HepG2 (cell line): ENCODE measurements around the gene ATP5F1E. TPM values are rescaled to one million over a fixed set of nuclear protein-coding genes. Genes with fewer than 3 reads are reported as not detected.

Experiments
- ATAC-seq: fragments of 200-7000 bp; cut with Tn5 transposase; 3 replicates; pipeline ENCODE4 v1.9.1; 2020; ENCODE audit warnings: mild to moderate bottlenecking, moderate library complexity
- BruUV-seq: library from RNA; stranded (reverse); fragments of 400-500 nt; replicated peaks from 2 replicates; lab custom pipeline; 2021; lab: Mats Ljungman, UMichigan
- CTCF ChIA-PET: fragments of 300-600 bp; formaldehyde crosslinking; extraction: SDS; loops from one replicate; lab custom pipeline; 2021; ENCODE audit warnings: low total read pairs, inconsistent platforms, low intra/inter-chr PET ratio; lab: Yijun Ruan, JAX
- POLR2A ChIA-PET: fragments of 350-600 bp; sonication (Branson Sonifier 250); formaldehyde crosslinking; loops from one replicate; lab custom pipeline; 2020; ENCODE audit warnings: antibody characterized with exemption, inconsistent platforms; lab: Yijun Ruan, JAX
- DNase-seq: peaks from one replicate; pipeline ENCODE4 v3.0.0-alpha.2; 2015; ENCODE audit warnings: low spot score
- FAIRE-seq: peaks from 3 replicates; lab custom pipeline; 2011; peaks lifted over from hg19 to GRCh38; lab: Jason Lieb, UNC
- H2AFZ ChIP-seq: one replicate; pipeline ENCODE4 v1.6.1; 2011; ENCODE audit warnings: low read length, inconsistent platforms
- H3K27ac ChIP-seq: fragments of 300-600 bp; 3 replicates; pipeline ENCODE4 v1.8.0; 2011; ENCODE audit warnings: mixed run types, mild to moderate bottlenecking, mixed read lengths, low read length, inconsistent platforms; ENCODE audit not compliant: insufficient read depth; ENCODE audit errors: extremely low read length
- H3K27me3 ChIP-seq, 2 experiments: fragments of 200-600 bp in 1 of 2; 2 replicates in 1 of 2; 3 replicates in 1 of 2; pipeline versions ENCODE4 v1.6.0 to v1.8.0; 2011; ENCODE audit warnings: low read length in 2 of 2, mild to moderate bottlenecking in 2 of 2, moderate library complexity in 2 of 2, inconsistent platforms in 1 of 2; ENCODE audit not compliant: insufficient read depth in 2 of 2, control insufficient read depth in 1 of 2
- H3K36me3 ChIP-seq, 2 experiments: fragments of 200-600 bp in 1 of 2; replicated peaks in 1 of 2; 2 replicates in 1 of 2; 3 replicates in 1 of 2; pipeline versions ENCODE4 v1.5.1 to v1.8.0; 2011; ENCODE audit warnings: low read length in 2 of 2, inconsistent platforms in 1 of 2; ENCODE audit not compliant: insufficient read depth in 2 of 2, control insufficient read depth in 1 of 2
- H3K4me1 ChIP-seq: 2 replicates; pipeline ENCODE4 v1.5.1; 2012; ENCODE audit warnings: low read length, inconsistent platforms; ENCODE audit not compliant: insufficient read depth
- H3K4me2 ChIP-seq: 2 replicates; pipeline ENCODE4 v1.6.0; 2011; ENCODE audit warnings: low read depth, low read length, inconsistent platforms
- H3K4me3 ChIP-seq, 3 experiments: fragments of 200-600 bp in 1 of 3; sonication (generic), shearing (Covaris generic) in 1 of 3; replicated peaks in 1 of 3; 2 replicates each; pipeline ENCODE4 v1.5.1; 2011 to 2016; ENCODE audit warnings: low read length in 3 of 3, inconsistent platforms in 2 of 3, low read depth in 2 of 3, mild to moderate bottlenecking in 2 of 3, control low read depth in 1 of 3, mixed read lengths in 1 of 3; ENCODE audit not compliant: insufficient read depth in 1 of 3
- H3K79me2 ChIP-seq: one replicate; pipeline ENCODE4 v1.6.1; 2011; ENCODE audit warnings: low read length, inconsistent platforms; ENCODE audit not compliant: insufficient read depth
- H3K9ac ChIP-seq: 2 replicates; pipeline ENCODE4 v1.6.0; 2011; ENCODE audit warnings: mild to moderate bottlenecking, low read depth, low read length, inconsistent platforms; ENCODE audit not compliant: insufficient read depth
- H3K9me3 ChIP-seq: 2 replicates; pipeline ENCODE4 v1.5.1; 2012; ENCODE audit warnings: mild to moderate bottlenecking, low read length
- H4K20me1 ChIP-seq: 2 replicates; pipeline ENCODE4 v1.6.0; 2011; ENCODE audit warnings: inconsistent platforms, mild to moderate bottlenecking, low read length, moderate library complexity; ENCODE audit not compliant: insufficient read depth
- AGO2 ChIP-seq: fragments of 200-400 bp; formaldehyde crosslinking; optimal IDR thresholded peaks from 2 replicates; pipeline ENCODE3; 2017; ENCODE audit warnings: mild to moderate bottlenecking, low read depth, low read length, moderate library complexity
- ARID2 ChIP-seq: sonication (generic); formaldehyde crosslinking; IDR thresholded peaks from 2 replicates; pipeline ENCODE4 v1.8.1; 2022; ENCODE audit warnings: mild to moderate bottlenecking, missing genetic modification reagents, borderline replicate concordance
- ELF1 ChIP-seq: sonication (generic); formaldehyde crosslinking; IDR thresholded peaks from 2 replicates; pipeline ENCODE4 v1.4.0; 2020; ENCODE audit warnings: missing genetic modification reagents
- LCORL ChIP-seq, 2 experiments: fragments of 450-650 bp in 1 of 2; sonication (generic) in 1 of 2; formaldehyde crosslinking in 1 of 2; IDR thresholded peaks; 2 replicates each; pipeline versions ENCODE4 v1.5.0 to v1.6.1; 2017 to 2020; ENCODE audit warnings: antibody characterized with exemption in 1 of 2, missing genetic modification reagents in 1 of 2
- MBD4 ChIP-seq: IDR thresholded peaks from 2 replicates; pipeline ENCODE4 v1.6.1; 2012; ENCODE audit warnings: low read length, inconsistent platforms, borderline replicate concordance
- NCOA2 ChIP-seq: sonication (generic); formaldehyde crosslinking; IDR thresholded peaks from 2 replicates; pipeline ENCODE4 v1.8.0; 2022; ENCODE audit warnings: inconsistent platforms
- POLR2AphosphoS5 ChIP-seq: IDR thresholded peaks from 2 replicates; pipeline ENCODE4 v1.6.1; 2012; ENCODE audit warnings: low read depth, low read length
- POLR2G ChIP-seq: fragments of 200-400 bp; formaldehyde crosslinking; IDR thresholded peaks from 2 replicates; pipeline ENCODE4 v1.6.1; 2018; ENCODE audit warnings: mild to moderate bottlenecking, low read depth, low read length, moderate library complexity
- RBFOX2 ChIP-seq: fragments of 200-400 bp; formaldehyde crosslinking; IDR thresholded peaks from 2 replicates; pipeline ENCODE4 v1.6.1; 2017; ENCODE audit warnings: low read depth, mild to moderate bottlenecking, low read length
- RBM22 ChIP-seq: fragments of 200-400 bp; formaldehyde crosslinking; optimal IDR thresholded peaks from 2 replicates; pipeline ENCODE3; 2017; ENCODE audit warnings: mild to moderate bottlenecking, low read length, moderate library complexity
- SETDB1 ChIP-seq: sonication (generic); formaldehyde crosslinking; IDR thresholded peaks from 2 replicates; pipeline ENCODE4 v1.5.1; 2020; ENCODE audit warnings: missing genetic modification reagents, mild to moderate bottlenecking, borderline replicate concordance
- TEF ChIP-seq: sonication (generic); formaldehyde crosslinking; IDR thresholded peaks from 2 replicates; pipeline ENCODE4 v1.5.0; 2020; ENCODE audit warnings: missing genetic modification reagents
- ZBTB44 ChIP-seq: sonication (generic); formaldehyde crosslinking; IDR thresholded peaks from 2 replicates; pipeline ENCODE4 v1.4.0; 2020; ENCODE audit warnings: missing genetic modification reagents
- ZC3H13 ChIP-seq: sonication (generic); formaldehyde crosslinking; IDR thresholded peaks from 2 replicates; pipeline ENCODE4 v1.8.1; 2023; ENCODE audit warnings: mild to moderate bottlenecking, missing genetic modification reagents, moderate library complexity
- WGBS: methylation state at CpG from one replicate; pipeline ENCODE4 v1.1.6; 2017; ENCODE audit warnings: low lambda C conversion rate; 5-methylcytosine and 5-hydroxymethylcytosine counted together
- in situ Hi-C: cut with HindIII; loops from 2 replicates; pipeline ENCODE4 v1.10.0; 2017; ENCODE audit warnings: low pct_unique_long_range_greater_than_20kb; ENCODE audit not compliant: extremely low pct_ligation_motif_present
- intact Hi-C: fragments of 100-400 bp; cut with micrococcal nuclease; formaldehyde crosslinking; loops from one replicate; pipeline ENCODE4 v1.10.0; 2022; ENCODE audit not compliant: unreplicated experiment
- polyA plus RNA-seq, 8 experiments: library from polyadenylated mRNA; depleted of rRNA in 3 of 8; stranded (reverse) in 7 of 8; unstranded in 1 of 8; fragments of >200 nt; fragmentation: Illumina TruSeq in 4 of 8; extraction: Trizol in 4 of 8; gene quantifications; 2 replicates each; pipeline versions ENCODE4 v1.2.1 to v1.2.3, GENCODE V29; 2011 to 2016; ENCODE audit warnings: low read depth in 4 of 8, missing spikeins in 1 of 8, mixed read lengths in 1 of 8; ENCODE audit not compliant: insufficient read depth in 1 of 8
- total RNA-seq, 5 experiments: library from RNA; depleted of rRNA; stranded (reverse); fragments of >200 nt; fragmentation: Illumina TruSeq; extraction: Trizol; gene quantifications; 2 replicates each; pipeline ENCODE4 v1.2.3, GENCODE V29; 2016; ENCODE audit warnings: low read depth in 1 of 5

Gene ATP5F1E
- total and polyA plus RNA-seq, 2 of the 13 experiments (the other 11 are each of a cell fraction or from before 2014, with no cell fraction given), result 121 to 134 TPM

GRCh38 chr20:59026904-59027740, 5.0 kb downstream of the ATP5F1E start:
- CTCF ChIA-PET, result no interaction called here
- Histone ChIP-seq H3K9ac (no peak overlapping the region), H3K4me1 (peaks cover 64% of the 10 kb centered on the region), H3K36me3 (peaks cover 32 to 71% of the 10 kb centered on the region in 2 experiments), H3K27ac (no peak overlapping the region), H3K79me2 (peaks cover 70% of the 10 kb centered on the region), H2AFZ (no peak overlapping the region), H4K20me1 (peaks cover 15% of the 10 kb centered on the region; the same call in 1 of the 2 replicates), H3K9me3 (no peaks in the 10 kb centered on the region), H3K4me3 (no peak overlapping the region), H3K27me3 (no peaks in the 10 kb centered on the region; a peak in 1 of 5 replicates), H3K4me2 (0 out of 2 replicates have a peak overlapping the region, but pooled peaks have one; percentile 97)
- BruUV-seq, result no TSS peak
- ATAC-seq, result no peak
- POLR2A ChIA-PET, result interaction anchor here (1.0 to 1.6 kb wide), 2 partner anchors 11 to 46 kb away, joined by 3 to 4 read pairs; partner anchors contain the start of gene NELFCD
- in situ Hi-C loops, result no loop called here
- WGBS, result 98% methylated on average over 5 of the region's 5 CpGs
- FAIRE-seq, result no peak
- no peak for DNase-seq
- TF ChIP-seq ARID2 (CRISPR knock-in tag) (0 out of 2 replicates have a peak, but pooled peaks have one; percentile 34), RBM22 (peak; percentile 75), POLR2G (0 out of 2 replicates have a peak, but pooled peaks have one; percentile 49), MBD4 (0 out of 2 replicates have a peak, but pooled peaks have one; percentile 53), SETDB1 (CRISPR knock-in tag) (no peak), ELF1 (CRISPR knock-in tag) (0 out of 2 replicates have a peak, but pooled peaks have one; percentile 6), AGO2 (peak; percentile 51), RBFOX2 (peak; percentile 60; the same call in 1 of the 2 replicates), TEF (CRISPR knock-in tag) (no peak), NCOA2 (CRISPR knock-in tag) (no peak), POLR2AphosphoS5 (peak; percentile 43; the same call in 1 of the 2 replicates), LCORL (IDR thresholded peaks at IDR 0.05) (peak; percentile 24; the same call in 1 of the 2 replicates), LCORL (CRISPR knock-in tag; IDR thresholded peaks at IDR 0.05) (no peak), ZBTB44 (CRISPR knock-in tag) (no peak), ZC3H13 (CRISPR knock-in tag) (0 out of 2 replicates have a peak, but pooled peaks have one; percentile 34)
- intact Hi-C loops, result no loop called here
